Prostate gland (tissue), 2 donors: ENCODE results near the gene RLIM. TPM values are rescaled to one million over a fixed set of nuclear protein-coding genes. Genes with fewer than 3 reads are reported as not detected.
"Not testable (repeated sequence)": the region's sequence is repeated elsewhere in the genome, so short reads cannot be mapped to it uniquely, and the experiment has no call there.

Source experiments
- DNase-seq: peaks from one replicate; pipeline ENCODE4 v3.0.0-alpha.2; 2019; ENCODE audit warnings: low spot score
- H3K27ac ChIP-seq, 2 donors: fragments of 200-600 bp; sonication (generic); 2 replicates each; pipeline ENCODE4 v1.5.1; 2017 to 2019
- H3K27me3 ChIP-seq: fragments of 200-600 bp; sonication (generic); replicated peaks from 2 replicates; pipeline ENCODE4 v1.5.1; 2019; ENCODE audit not compliant: insufficient read depth
- H3K36me3 ChIP-seq, 2 donors: fragments of 200-600 bp; sonication (generic); 1 replicate in 1 of 2; 2 replicates in 1 of 2; pipeline versions ENCODE4 v1.5.1 to v1.8.1; 2017 to 2019
- H3K4me1 ChIP-seq: fragments of 200-600 bp; sonication (generic); replicated peaks from 2 replicates; pipeline ENCODE4 v1.5.1; 2019
- H3K4me3 ChIP-seq, 2 donors: fragments of 200-600 bp; sonication (generic); 2 replicates each; pipeline ENCODE4 v1.5.1; 2017 to 2019
- H3K9me3 ChIP-seq: fragments of 200-600 bp; sonication (generic); 2 replicates; pipeline ENCODE4 v1.5.1; 2017
- POLR2A ChIP-seq: fragments of 450-650 bp; IDR thresholded peaks from one replicate; pipeline ENCODE4 v1.6.1; 2016; ENCODE audit warnings: antibody characterized with exemption, mild to moderate bottlenecking
- POLR2AphosphoS5 ChIP-seq: sonication (generic); formaldehyde crosslinking; IDR thresholded peaks from one replicate; pipeline ENCODE4 v1.6.1; 2017; ENCODE audit warnings: antibody characterized with exemption
- WGBS: methylation state at CpG from one replicate; pipeline ENCODE4 v1.1.5; 2018; 5-methylcytosine and 5-hydroxymethylcytosine counted together
- intact Hi-C: fragments of 100-400 bp; cut with DNase I; formaldehyde crosslinking; loops from one replicate; pipeline ENCODE4 v1.14.2; 2022
- total RNA-seq, 2 donors: library from RNA; depleted of rRNA; stranded (reverse); fragments of >200 nt; gene quantifications; one replicate each; pipeline ENCODE4 v1.1.0, GENCODE V29; 2016
- TF ChIP-seq, protein P1 (sequence below), 4 experiments: fragments of 200-600 bp in 2 of 4; fragments of 450-650 bp in 2 of 4; sonication (generic) in 2 of 4; IDR thresholded peaks; 1 replicate in 3 of 4; 2 replicates in 1 of 4; pipeline ENCODE4 v1.5.1; 2016 to 2019; ENCODE audit warnings: antibody characterized with exemption in 4 of 4, mild to moderate bottlenecking in 2 of 4, moderate library complexity in 2 of 4

RLIM gene, protein sequence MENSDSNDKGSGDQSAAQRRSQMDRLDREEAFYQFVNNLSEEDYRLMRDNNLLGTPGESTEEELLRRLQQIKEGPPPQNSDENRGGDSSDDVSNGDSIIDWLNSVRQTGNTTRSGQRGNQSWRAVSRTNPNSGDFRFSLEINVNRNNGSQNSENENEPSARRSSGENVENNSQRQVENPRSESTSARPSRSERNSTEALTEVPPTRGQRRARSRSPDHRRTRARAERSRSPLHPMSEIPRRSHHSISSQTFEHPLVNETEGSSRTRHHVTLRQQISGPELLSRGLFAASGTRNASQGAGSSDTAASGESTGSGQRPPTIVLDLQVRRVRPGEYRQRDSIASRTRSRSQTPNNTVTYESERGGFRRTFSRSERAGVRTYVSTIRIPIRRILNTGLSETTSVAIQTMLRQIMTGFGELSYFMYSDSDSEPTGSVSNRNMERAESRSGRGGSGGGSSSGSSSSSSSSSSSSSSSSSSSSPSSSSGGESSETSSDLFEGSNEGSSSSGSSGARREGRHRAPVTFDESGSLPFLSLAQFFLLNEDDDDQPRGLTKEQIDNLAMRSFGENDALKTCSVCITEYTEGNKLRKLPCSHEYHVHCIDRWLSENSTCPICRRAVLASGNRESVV
- total RNA-seq: 10 to 100 TPM; 27.5 to 30.3 TPM

DNA sequence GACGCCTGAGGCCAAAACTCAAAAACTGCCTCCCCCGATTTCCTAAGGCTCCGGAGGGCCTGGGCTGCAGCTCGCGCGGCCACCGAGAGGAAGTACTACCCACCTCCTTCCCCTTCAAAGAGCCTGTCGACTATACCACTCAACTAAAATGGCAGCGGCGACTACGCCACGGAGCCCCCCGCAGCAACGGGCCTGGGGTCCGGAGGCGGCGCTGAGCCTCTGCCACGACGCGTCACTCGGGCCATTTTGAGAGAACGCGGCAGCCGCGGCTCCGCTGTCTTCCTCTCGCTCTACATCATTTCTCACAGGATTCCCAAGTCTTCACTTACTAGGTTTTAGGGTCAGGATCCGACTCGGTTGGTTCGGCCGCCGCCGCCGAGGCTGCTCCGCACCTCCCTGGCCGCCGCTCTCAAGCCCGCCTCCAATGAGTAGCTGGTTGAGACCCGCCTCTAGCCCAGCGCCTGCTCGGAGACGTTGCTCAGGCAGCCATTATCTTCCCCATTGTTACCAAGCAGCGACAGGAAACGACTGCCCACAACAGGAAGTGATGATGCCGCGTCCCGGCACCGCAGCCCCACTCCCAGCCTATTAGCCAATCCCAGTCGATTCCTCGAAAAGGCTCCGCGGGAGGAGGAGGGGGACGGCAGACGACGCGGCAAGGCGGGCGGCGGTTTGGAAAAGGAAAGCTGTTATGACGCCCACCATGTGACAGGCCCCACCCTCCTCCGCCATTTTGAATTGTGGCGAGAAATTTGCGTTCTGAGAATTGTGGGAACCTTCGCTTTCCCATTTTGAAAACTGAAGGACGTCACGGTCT lies at the start of gene RLIM:
Gene RLIM (minus strand): TSS at position 532 of the 817 bp plus-strand sequence. CDS start 18,647 bp downstream, outside the sequence.
- peak; percentile 91 for DNase-seq
- peak; percentile 69 for TF ChIP-seq POLR2A
- peak; percentile 94 for TF ChIP-seq POLR2AphosphoS5
- TF ChIP-seq, protein P1, sequence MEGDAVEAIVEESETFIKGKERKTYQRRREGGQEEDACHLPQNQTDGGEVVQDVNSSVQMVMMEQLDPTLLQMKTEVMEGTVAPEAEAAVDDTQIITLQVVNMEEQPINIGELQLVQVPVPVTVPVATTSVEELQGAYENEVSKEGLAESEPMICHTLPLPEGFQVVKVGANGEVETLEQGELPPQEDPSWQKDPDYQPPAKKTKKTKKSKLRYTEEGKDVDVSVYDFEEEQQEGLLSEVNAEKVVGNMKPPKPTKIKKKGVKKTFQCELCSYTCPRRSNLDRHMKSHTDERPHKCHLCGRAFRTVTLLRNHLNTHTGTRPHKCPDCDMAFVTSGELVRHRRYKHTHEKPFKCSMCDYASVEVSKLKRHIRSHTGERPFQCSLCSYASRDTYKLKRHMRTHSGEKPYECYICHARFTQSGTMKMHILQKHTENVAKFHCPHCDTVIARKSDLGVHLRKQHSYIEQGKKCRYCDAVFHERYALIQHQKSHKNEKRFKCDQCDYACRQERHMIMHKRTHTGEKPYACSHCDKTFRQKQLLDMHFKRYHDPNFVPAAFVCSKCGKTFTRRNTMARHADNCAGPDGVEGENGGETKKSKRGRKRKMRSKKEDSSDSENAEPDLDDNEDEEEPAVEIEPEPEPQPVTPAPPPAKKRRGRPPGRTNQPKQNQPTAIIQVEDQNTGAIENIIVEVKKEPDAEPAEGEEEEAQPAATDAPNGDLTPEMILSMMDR (IDR thresholded peaks at IDR 0.05): no peak
- peak within 1 kb of the TSS; percentile 93 for H3K27ac ChIP-seq
- H3K9me3 ChIP-seq: no peaks in the 10 kb centered on the region
- intact Hi-C loops: loop anchor here (10.0 kb wide), 1 partner anchor 310 kb away; the partner anchor contains the start of gene NEXMIF
- no peaks in the 10 kb centered on the region for H3K36me3 ChIP-seq
- no peaks in the 10 kb centered on the region for H3K4me1 ChIP-seq
- under 1% methylated on average over 28 of the region's 66 CpGs for WGBS
- H3K27me3 ChIP-seq: no peaks in the 10 kb centered on the region
- H3K4me3 ChIP-seq: peak within 1 kb of the TSS; percentile 63 to 66

DNA sequence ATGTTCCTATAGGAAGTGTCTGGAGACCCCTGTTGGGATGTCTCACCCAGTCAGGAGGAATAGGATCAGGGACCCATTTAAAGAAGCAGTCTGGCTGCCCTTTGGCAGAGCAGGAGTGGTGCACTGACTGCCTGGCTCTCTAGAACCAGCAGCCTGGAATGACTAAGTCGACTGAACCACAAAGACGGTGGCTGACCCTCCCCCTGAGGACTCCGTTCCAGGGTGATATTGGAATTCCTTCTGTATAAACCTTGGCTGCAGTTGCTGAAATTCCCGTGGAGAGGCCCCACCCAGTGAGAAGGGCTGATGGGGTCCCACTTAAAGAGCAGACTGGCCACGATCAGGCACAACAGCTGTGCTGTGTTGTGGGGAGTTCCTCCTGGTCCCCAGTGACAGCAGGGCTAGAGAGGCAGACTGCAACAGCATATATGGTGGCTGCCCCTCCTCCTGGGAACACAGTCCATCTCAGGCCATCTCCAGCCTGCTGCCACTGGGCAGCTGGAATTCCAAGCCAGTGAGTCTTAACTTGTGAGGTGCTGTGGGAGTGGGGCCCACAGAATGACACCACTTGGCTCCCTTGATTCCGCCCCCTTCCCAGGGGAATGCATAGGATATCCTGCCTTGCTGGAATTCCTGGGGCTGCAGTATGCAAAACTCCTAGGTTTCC lies 41.8 kb upstream of the RLIM start:
- 17% methylated on average over 4 of the region's 6 CpGs for WGBS
- H3K9me3 ChIP-seq: no peaks in the 10 kb centered on the region
- intact Hi-C loops: no loop called here
- no peaks in the 10 kb centered on the region for H3K4me1 ChIP-seq
- no peak overlapping the region for H3K27ac ChIP-seq
- H3K36me3 ChIP-seq: no peaks in the 10 kb centered on the region
- H3K4me3 ChIP-seq: no peak overlapping the region
- H3K27me3 ChIP-seq: no peaks in the 10 kb centered on the region
- TF ChIP-seq POLR2AphosphoS5: no peak
- no peak for DNase-seq

GRCh38 chrX:74654953-74655352 lies 40.5 kb upstream of the RLIM start:
- intact Hi-C loops, H3K9me3 ChIP-seq, H3K36me3 ChIP-seq, H3K4me1 ChIP-seq, H3K27me3 ChIP-seq, DNase-seq, H3K27ac ChIP-seq, H3K4me3 ChIP-seq: not testable (repeated sequence)
- 89% methylated on average over 4 of the region's 4 CpGs for WGBS

DNA sequence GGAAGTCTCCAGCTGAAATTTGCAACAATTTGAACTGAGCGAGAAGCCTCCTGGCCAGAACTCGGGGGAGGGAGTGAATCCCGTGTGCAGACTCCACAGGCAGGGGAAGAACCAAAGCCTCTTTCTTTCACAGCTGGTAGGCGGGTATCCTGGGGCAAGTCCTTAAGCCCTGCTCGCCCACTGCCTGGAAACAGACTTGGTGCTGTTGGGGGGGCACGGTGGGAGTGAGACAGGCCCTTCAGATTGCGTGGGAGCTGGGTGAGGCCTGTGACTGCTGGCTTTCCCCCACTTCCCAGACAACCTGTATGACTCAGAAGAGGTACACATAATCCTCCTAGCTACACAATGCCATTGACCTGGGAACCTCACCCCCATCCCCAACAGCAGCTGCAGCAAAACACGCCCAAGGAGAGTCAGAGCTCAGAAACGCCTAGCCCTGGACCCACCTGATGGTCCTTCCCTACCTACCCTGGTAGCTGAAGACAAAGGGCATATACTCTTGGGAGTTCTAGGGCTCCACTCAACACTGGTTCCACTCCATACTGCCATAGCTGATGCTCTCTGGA lies 22.4 kb upstream of the RLIM start:
- Histone ChIP-seq H3K27me3 (no peaks in the 10 kb centered on the region), H3K4me3 (no peak overlapping the region), H3K4me1 (no peaks in the 10 kb centered on the region), H3K27ac (no peak overlapping the region), H3K9me3 (no peaks in the 10 kb centered on the region), H3K36me3 (no peaks in the 10 kb centered on the region)
- no peak for TF ChIP-seq POLR2AphosphoS5
- TF ChIP-seq, protein P1 (IDR thresholded peaks at IDR 0.05): no peak
- DNase-seq: no peak
- WGBS: 100% methylated on average over 1 of the region's 9 CpGs
- intact Hi-C loops: no loop called here

- intact Hi-C loops: loop anchor here (10.0 kb wide), 1 partner anchor 311 kb away; the partner anchor contains the start of gene NEXMIF
- no peaks in the 10 kb centered on the region for H3K36me3 ChIP-seq
- H3K27ac ChIP-seq: peak overlapping the region; percentile 93
- H3K4me3 ChIP-seq: peak overlapping the region; percentile 63 to 66
- no peaks in the 10 kb centered on the region for H3K4me1 ChIP-seq
- no peaks in the 10 kb centered on the region for H3K9me3 ChIP-seq
- DNase-seq: peak; percentile 3
- no peak for TF ChIP-seq POLR2AphosphoS5
- TF ChIP-seq POLR2A: no peak
- TF ChIP-seq, protein P1 (IDR thresholded peaks at IDR 0.05): no peak
- WGBS: 0% methylated on average over 15 of the region's 15 CpGs
- no peaks in the 10 kb centered on the region for H3K27me3 ChIP-seq
These were observed 893 bp downstream of the RLIM start for GRCh38 chrX:74613370-74614092.
